G401.6 (cell line): ENCODE results near the gene MBTD1.
A peak's percentile ranks its signal among the peaks of the same experiment; 100 is the strongest.
"Not testable (repeated sequence)": the region's sequence is repeated elsewhere in the genome, so short reads cannot be mapped to it uniquely, and the experiment has no call there.

Source experiments
- FAIRE-seq: peaks from 2 replicates; lab custom pipeline; 2012; peaks lifted over from hg19 to GRCh38; lab: Jason Lieb, UNC

Gene MBTD1

GRCh38 chr17:51259564-51260236 is at the start of gene MBTD1:
MBTD1 (minus strand) TSS chr17:51260049; CDS start chr17:51225161, 34,888 bp downstream.
- FAIRE-seq: peak; percentile 36

GRCh38 chr17:51305182-51305581 is 45.3 kb upstream of the MBTD1 start:
- FAIRE-seq: no peak

GRCh38 chr17:51299859-51300258 is 40.0 kb upstream of the MBTD1 start:
- FAIRE-seq: no peak

GRCh38 chr17:51298508-51299371 is 38.9 kb upstream of the MBTD1 start:
- FAIRE-seq: peak; percentile 92

- FAIRE-seq: not testable (repeated sequence)
These were observed 34.5 kb upstream of the MBTD1 start for GRCh38 chr17:51294338-51294737.

GRCh38 chr17:51289696-51290111 is 29.9 kb upstream of the MBTD1 start:
- no peak for FAIRE-seq

- no peak for FAIRE-seq
These were observed 27.6 kb upstream of the MBTD1 start for GRCh38 chr17:51287412-51287811.

GRCh38 chr17:51279183-51279582 is 19.3 kb upstream of the MBTD1 start:
- FAIRE-seq: no peak

- FAIRE-seq: no peak
These were observed 15.5 kb upstream of the MBTD1 start for GRCh38 chr17:51275381-51275780.

GRCh38 chr17:51272812-51273211 is 13.0 kb upstream of the MBTD1 start:
- no peak for FAIRE-seq

- FAIRE-seq: no peak
These were observed 10.8 kb upstream of the MBTD1 start for GRCh38 chr17:51270636-51271035.

GRCh38 chr17:51269991-51270390 is 10.1 kb upstream of the MBTD1 start:
- no peak for FAIRE-seq

- not testable (repeated sequence) for FAIRE-seq
These were observed 4.6 kb upstream of the MBTD1 start for GRCh38 chr17:51264466-51264865.

GRCh38 chr17:51263006-51263405 is 3.2 kb upstream of the MBTD1 start:
- FAIRE-seq: no peak

GRCh38 chr17:51261024-51261963 is 1.4 kb upstream of the MBTD1 start:
- no peak for FAIRE-seq

GRCh38 chr17:51260237-51261023 is 581 bp upstream of the MBTD1 start, which contains the start of gene UTP18:
UTP18 (plus strand) TSS chr17:51260546; CDS start chr17:51260585, 39 bp downstream.
- FAIRE-seq: peak; percentile 30

- no peak for FAIRE-seq
These were observed 889 bp downstream of the MBTD1 start for GRCh38 chr17:51258756-51259563.

- no peak for FAIRE-seq
These were observed 2.4 kb downstream of the MBTD1 start for GRCh38 chr17:51257150-51258081.

GRCh38 chr17:51256101-51256500 is 3.7 kb downstream of the MBTD1 start:
- no peak for FAIRE-seq
